Smooth muscle cell (in vitro differentiated cells): ENCODE measurements around the gene TTC28. TPM values are rescaled to one million over a fixed set of nuclear protein-coding genes. Genes with fewer than 3 reads are reported as not detected.

ENCODE experiments used
- DNase-seq: peaks from one replicate; lab custom pipeline; 2025; ENCODE audit not compliant: unreplicated experiment; lab: John Stamatoyannopoulos, UW
- H2AFZ ChIP-seq: fragments of 200-600 bp; sonication (generic); 2 replicates; pipeline ENCODE4 v1.6.0; 2016; ENCODE audit warnings: antibody characterized with exemption, low read depth, mild to moderate bottlenecking
- H3F3A ChIP-seq: fragments of 200-600 bp; sonication (generic); 2 replicates; pipeline ENCODE4 v1.6.0; 2017; ENCODE audit warnings: antibody characterized with exemption, low read depth
- H3K27ac ChIP-seq: fragments of 200-600 bp; sonication (generic); 2 replicates; pipeline ENCODE4 v1.5.1; 2016; ENCODE audit warnings: low read depth, mild to moderate bottlenecking
- H3K27me3 ChIP-seq: fragments of 200-600 bp; sonication (generic); 2 replicates; pipeline ENCODE4 v1.6.1; 2016; ENCODE audit warnings: low read depth, mild to moderate bottlenecking
- H3K36me3 ChIP-seq: fragments of 200-600 bp; sonication (generic); 2 replicates; pipeline ENCODE4 v1.5.1; 2016; ENCODE audit warnings: low read depth
- H3K4me1 ChIP-seq: fragments of 200-600 bp; sonication (generic); 2 replicates; pipeline ENCODE4 v1.5.1; 2016; ENCODE audit warnings: low read depth
- H3K4me2 ChIP-seq: fragments of 200-600 bp; sonication (generic); 2 replicates; pipeline ENCODE4 v1.6.0; 2016; ENCODE audit warnings: mild to moderate bottlenecking
- H3K4me3 ChIP-seq: fragments of 200-600 bp; sonication (generic); 2 replicates; pipeline ENCODE4 v1.5.1; 2016; ENCODE audit warnings: mild to moderate bottlenecking
- H3K79me2 ChIP-seq: fragments of 200-600 bp; sonication (generic); 2 replicates; pipeline ENCODE4 v1.6.0; 2016; ENCODE audit warnings: low read depth, mild to moderate bottlenecking
- H3K9ac ChIP-seq: fragments of 200-600 bp; sonication (generic); 2 replicates; pipeline ENCODE4 v1.6.0; 2016; ENCODE audit warnings: low read depth
- H3K9me3 ChIP-seq: fragments of 200-600 bp; sonication (generic); replicated peaks from 2 replicates; pipeline ENCODE4 v1.5.1; 2016; ENCODE audit warnings: low read depth
- H4K20me1 ChIP-seq: fragments of 200-600 bp; sonication (generic); 2 replicates; pipeline ENCODE4 v1.6.0; 2016; ENCODE audit warnings: low read depth
- CTCF ChIP-seq: fragments of 200-600 bp; sonication (generic); IDR thresholded peaks from 2 replicates; pipeline ENCODE4 v1.5.1; 2017; ENCODE audit warnings: borderline replicate concordance, mild to moderate bottlenecking, antibody characterized with exemption; ENCODE audit not compliant: insufficient read depth, poor library complexity, severe bottlenecking
- WGBS: methylation state at CpG from one replicate; pipeline ENCODE4 v1.1.7; 2016; ENCODE audit warnings: low lambda C conversion rate; 5-methylcytosine and 5-hydroxymethylcytosine counted together
- polyA plus RNA-seq: library from polyadenylated mRNA; unstranded; fragments of >200 nt; fragmentation: Nextera tagmentation; extraction: Ambion mirVana; gene quantifications from 2 replicates; pipeline ENCODE4 v1.2.1, GENCODE V29; 2016
- total RNA-seq: library from RNA; depleted of rRNA; stranded (reverse); fragments of >200 nt; gene quantifications from 2 replicates; pipeline ENCODE4 v1.2.3, GENCODE V29; 2014

The TTC28 gene
- total and polyA plus RNA-seq, 2 experiments from 2014 or later = 6.3 to 17.9 TPM

GRCh38 chr22:28016781-28017557 lies 662.7 kb downstream of the TTC28 start:
- Histone ChIP-seq H4K20me1 (peaks cover 7% of the 10 kb centered on the region), H3K4me2 (no peak overlapping the region), H3K9ac (no peak overlapping the region), H3K4me1 (peaks cover 20% of the 10 kb centered on the region), H3K36me3 (no peaks in the 10 kb centered on the region), H3K9me3 (no peaks in the 10 kb centered on the region), H3F3A (no peaks in the 10 kb centered on the region), H3K27me3 (no peaks in the 10 kb centered on the region), H2AFZ (no peak overlapping the region), H3K79me2 (no peaks in the 10 kb centered on the region), H3K4me3 (no peak overlapping the region), H3K27ac (no peak overlapping the region)
- TF ChIP-seq CTCF = no peak
- 90% methylated on average over 12 of the region's 12 CpGs for WGBS
- no peak for DNase-seq

GRCh38 chr22:28015676-28016601 lies 663.7 kb downstream of the TTC28 start:
- H2AFZ ChIP-seq = no peak overlapping the region
- H4K20me1 ChIP-seq = peaks cover 7% of the 10 kb centered on the region
- no peaks in the 10 kb centered on the region for H3K9me3 ChIP-seq
- no peaks in the 10 kb centered on the region for H3F3A ChIP-seq
- no peak overlapping the region for H3K4me2 ChIP-seq
- H3K4me3 ChIP-seq = no peak overlapping the region
- H3K36me3 ChIP-seq = no peaks in the 10 kb centered on the region
- TF ChIP-seq CTCF = no peak
- H3K4me1 ChIP-seq = peaks cover 20% of the 10 kb centered on the region
- no peaks in the 10 kb centered on the region for H3K79me2 ChIP-seq
- DNase-seq = no peak
- H3K27me3 ChIP-seq = no peaks in the 10 kb centered on the region
- H3K9ac ChIP-seq = no peak overlapping the region
- 62% methylated on average over 16 of the region's 16 CpGs for WGBS
- no peak overlapping the region for H3K27ac ChIP-seq

- no peak overlapping the region for H3K4me2 ChIP-seq
- H3F3A ChIP-seq = no peaks in the 10 kb centered on the region
- no peaks in the 10 kb centered on the region for H3K36me3 ChIP-seq
- no peaks in the 10 kb centered on the region for H3K27me3 ChIP-seq
- peaks cover 5% of the 10 kb centered on the region for H4K20me1 ChIP-seq
- peaks cover 20% of the 10 kb centered on the region for H3K4me1 ChIP-seq
- WGBS = 98% methylated on average over 2 of the region's 2 CpGs
- H3K27ac ChIP-seq = no peak overlapping the region
- H3K79me2 ChIP-seq = no peaks in the 10 kb centered on the region
- no peak for DNase-seq
- TF ChIP-seq CTCF = no peak
- no peak overlapping the region for H2AFZ ChIP-seq
- no peak overlapping the region for H3K9ac ChIP-seq
- no peaks in the 10 kb centered on the region for H3K9me3 ChIP-seq
- H3K4me3 ChIP-seq = no peak overlapping the region
Observed at GRCh38 chr22:28015046-28015425, 664.6 kb downstream of the TTC28 start.
